OCI-LY1 (cell line): ENCODE measurements around the gene AMPH.

ENCODE experiments used
- H2AFZ ChIP-seq: fragments of 200-600 bp; sonication (generic), shearing (Covaris generic); 2 replicates; pipeline ENCODE4 v1.6.0; 2014; ENCODE audit warnings: antibody characterized with exemption, mild to moderate bottlenecking, low read length
- H3F3A ChIP-seq: fragments of 200-600 bp; sonication (generic), shearing (Covaris generic); 2 replicates; pipeline ENCODE4 v1.6.0; 2014; ENCODE audit warnings: mild to moderate bottlenecking, antibody characterized with exemption, low read length, moderate library complexity; ENCODE audit not compliant: insufficient read depth
- H3K27ac ChIP-seq: fragments of 200-600 bp; sonication (generic); 2 replicates; pipeline ENCODE4 v1.5.1; 2014; ENCODE audit warnings: low read length, mixed run types, mild to moderate bottlenecking, low read depth; ENCODE audit not compliant: poor library complexity, severe bottlenecking
- H3K27me3 ChIP-seq: fragments of 200-600 bp; sonication (generic); 2 replicates; pipeline ENCODE4 v1.6.0; 2014; ENCODE audit warnings: antibody characterized with exemption, mild to moderate bottlenecking, low read length, moderate library complexity; ENCODE audit not compliant: insufficient read depth
- H3K36me3 ChIP-seq: fragments of 200-600 bp; sonication (generic); 2 replicates; pipeline ENCODE4 v1.6.1; 2014; ENCODE audit warnings: mild to moderate bottlenecking, antibody characterized with exemption, low read length, moderate library complexity, mixed read lengths; ENCODE audit not compliant: insufficient read depth
- H3K4me1 ChIP-seq: fragments of 200-600 bp; sonication (generic); 2 replicates; pipeline ENCODE4 v1.5.1; 2014; ENCODE audit warnings: mild to moderate bottlenecking, low read length, moderate library complexity; ENCODE audit not compliant: insufficient read depth, severe bottlenecking
- H3K4me2 ChIP-seq: fragments of 200-600 bp; sonication (generic), shearing (Covaris generic); 2 replicates; pipeline ENCODE4 v1.6.1; 2014; ENCODE audit warnings: low read length
- H3K4me3 ChIP-seq: fragments of 200-600 bp; sonication (generic); 2 replicates; pipeline ENCODE4 v1.5.1; 2014; ENCODE audit warnings: low read length, low read depth, mild to moderate bottlenecking, mixed read lengths; ENCODE audit not compliant: poor library complexity, severe bottlenecking
- H3K79me2 ChIP-seq: fragments of 200-600 bp; shearing (Covaris generic); 2 replicates; pipeline ENCODE4 v1.6.1; 2016; ENCODE audit warnings: mixed run types, low read length, mixed read lengths; ENCODE audit not compliant: insufficient read depth
- H3K9ac ChIP-seq: fragments of 200-600 bp; sonication (generic), shearing (Covaris generic); 2 replicates; pipeline ENCODE4 v1.6.1; 2014; ENCODE audit warnings: mild to moderate bottlenecking, low read length, mixed read lengths
- H3K9me2 ChIP-seq: fragments of 200-600 bp; sonication (generic), shearing (Covaris generic); 2 replicates; pipeline ENCODE4 v1.6.1; 2014; ENCODE audit warnings: low read depth, mild to moderate bottlenecking, low read length, mixed read lengths
- H3K9me3 ChIP-seq: fragments of 200-600 bp; shearing (Covaris generic); 2 replicates; pipeline ENCODE4 v1.6.1; 2014; ENCODE audit warnings: low read length, mixed read lengths
- H4K20me1 ChIP-seq: fragments of 200-600 bp; sonication (generic), shearing (Covaris generic); 2 replicates; pipeline ENCODE4 v1.6.0; 2016; ENCODE audit warnings: mild to moderate bottlenecking, low read length; ENCODE audit not compliant: insufficient read depth
- EZH2 ChIP-seq: fragments of 200-600 bp; sonication (generic), shearing (Covaris generic); IDR thresholded peaks from 2 replicates; pipeline ENCODE4 v1.8.0; 2017; ENCODE audit warnings: borderline replicate concordance, mixed run types, mild to moderate bottlenecking, antibody characterized with exemption, low read length, moderate library complexity, mixed read lengths
- TF ChIP-seq, protein P1 (sequence below): fragments of 200-600 bp; sonication (generic), shearing (Covaris generic); IDR thresholded peaks from 2 replicates; pipeline ENCODE4 v1.5.1; 2017; ENCODE audit warnings: mild to moderate bottlenecking, antibody characterized with exemption, low read length, moderate library complexity, mixed read lengths

Gene AMPH

DNA sequence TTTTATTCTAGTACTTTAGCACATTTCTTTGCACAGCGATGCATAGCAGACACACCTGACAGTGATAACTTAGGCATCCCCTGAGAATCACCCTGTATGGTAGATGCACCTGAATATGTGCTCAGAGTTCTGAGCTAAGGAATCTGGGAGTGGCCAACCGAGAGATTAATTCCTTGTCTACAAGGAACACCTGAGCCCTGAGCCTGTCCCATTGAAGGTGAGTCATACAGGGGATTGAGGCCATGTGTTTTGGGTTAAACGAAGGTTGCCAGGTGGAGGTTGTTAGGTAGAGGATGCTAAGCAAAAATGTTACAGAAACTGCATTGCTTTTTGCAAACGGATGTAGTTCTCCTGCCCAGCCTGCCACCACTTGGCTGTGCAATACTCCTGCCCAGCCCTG lies 128.9 kb downstream of the AMPH start:
- Histone ChIP-seq H3F3A (no peaks in the 10 kb centered on the region), H3K9me2 (no peaks in the 10 kb centered on the region), H3K4me3 (no peak overlapping the region), H3K27ac (no peak overlapping the region), H3K4me1 (no peaks in the 10 kb centered on the region), H2AFZ (no peak overlapping the region), H3K27me3 (no peaks in the 10 kb centered on the region), H3K9ac (no peak overlapping the region), H3K9me3 (no peaks in the 10 kb centered on the region), H3K79me2 (no peaks in the 10 kb centered on the region), H3K36me3 (no peaks in the 10 kb centered on the region), H4K20me1 (no peaks in the 10 kb centered on the region), H3K4me2 (no peak overlapping the region)
- TF ChIP-seq EZH2 = no peak
- TF ChIP-seq, protein P1, sequence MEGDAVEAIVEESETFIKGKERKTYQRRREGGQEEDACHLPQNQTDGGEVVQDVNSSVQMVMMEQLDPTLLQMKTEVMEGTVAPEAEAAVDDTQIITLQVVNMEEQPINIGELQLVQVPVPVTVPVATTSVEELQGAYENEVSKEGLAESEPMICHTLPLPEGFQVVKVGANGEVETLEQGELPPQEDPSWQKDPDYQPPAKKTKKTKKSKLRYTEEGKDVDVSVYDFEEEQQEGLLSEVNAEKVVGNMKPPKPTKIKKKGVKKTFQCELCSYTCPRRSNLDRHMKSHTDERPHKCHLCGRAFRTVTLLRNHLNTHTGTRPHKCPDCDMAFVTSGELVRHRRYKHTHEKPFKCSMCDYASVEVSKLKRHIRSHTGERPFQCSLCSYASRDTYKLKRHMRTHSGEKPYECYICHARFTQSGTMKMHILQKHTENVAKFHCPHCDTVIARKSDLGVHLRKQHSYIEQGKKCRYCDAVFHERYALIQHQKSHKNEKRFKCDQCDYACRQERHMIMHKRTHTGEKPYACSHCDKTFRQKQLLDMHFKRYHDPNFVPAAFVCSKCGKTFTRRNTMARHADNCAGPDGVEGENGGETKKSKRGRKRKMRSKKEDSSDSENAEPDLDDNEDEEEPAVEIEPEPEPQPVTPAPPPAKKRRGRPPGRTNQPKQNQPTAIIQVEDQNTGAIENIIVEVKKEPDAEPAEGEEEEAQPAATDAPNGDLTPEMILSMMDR = no peak

DNA sequence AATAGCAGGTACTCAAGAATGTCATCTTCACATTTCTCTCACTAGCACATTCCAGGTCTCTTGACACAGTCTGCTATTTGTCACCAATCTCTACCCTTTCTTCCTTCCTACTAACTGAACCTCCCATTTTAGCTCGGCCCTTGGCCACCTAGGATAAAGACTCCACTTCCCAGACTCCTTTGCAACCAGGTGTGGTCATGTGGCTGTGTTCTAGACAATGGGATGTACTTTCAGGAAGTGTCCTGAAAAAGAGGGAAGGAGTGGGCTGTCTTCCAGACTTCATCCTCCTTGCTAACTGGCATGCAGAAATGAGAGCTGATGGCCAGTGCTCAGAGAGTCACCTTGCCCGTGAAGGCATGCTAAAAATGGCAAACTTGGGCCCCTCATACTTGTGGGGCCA lies 139.2 kb downstream of the AMPH start:
- H3K9ac ChIP-seq = no peak overlapping the region
- H2AFZ ChIP-seq = no peak overlapping the region
- no peaks in the 10 kb centered on the region for H3F3A ChIP-seq
- H3K27me3 ChIP-seq = no peaks in the 10 kb centered on the region; the same call in 1 of the 2 replicates
- no peaks in the 10 kb centered on the region for H3K4me1 ChIP-seq
- TF ChIP-seq EZH2 = no peak
- no peaks in the 10 kb centered on the region for H3K79me2 ChIP-seq
- H3K4me2 ChIP-seq = no peak overlapping the region
- H3K27ac ChIP-seq = no peak overlapping the region
- H4K20me1 ChIP-seq = no peaks in the 10 kb centered on the region
- no peaks in the 10 kb centered on the region for H3K9me2 ChIP-seq
- no peak overlapping the region for H3K4me3 ChIP-seq
- no peaks in the 10 kb centered on the region for H3K9me3 ChIP-seq
- H3K36me3 ChIP-seq = no peaks in the 10 kb centered on the region

DNA sequence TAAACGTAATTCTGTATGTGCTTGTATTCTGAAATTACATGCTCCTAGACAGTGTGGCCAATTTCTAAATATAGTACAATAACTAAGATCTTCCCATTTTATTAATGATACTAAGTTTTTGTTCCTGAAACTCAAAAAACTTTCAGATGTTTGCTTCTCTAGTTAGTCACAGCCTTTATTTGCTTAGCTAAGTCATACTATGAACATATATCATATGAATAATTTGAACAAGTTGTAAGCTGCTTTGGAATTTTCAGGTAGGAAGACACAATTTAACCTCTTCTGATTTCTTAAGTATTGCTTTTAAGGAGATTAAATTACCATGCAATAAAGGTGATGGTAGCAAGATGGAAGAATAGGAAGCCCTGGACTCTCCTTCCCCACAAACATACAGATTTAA lies 148.7 kb downstream of the AMPH start:
- H2AFZ ChIP-seq = no peak overlapping the region
- no peak overlapping the region for H3K9ac ChIP-seq
- no peaks in the 10 kb centered on the region for H3K27me3 ChIP-seq
- H3F3A ChIP-seq = no peaks in the 10 kb centered on the region
- no peaks in the 10 kb centered on the region for H3K9me2 ChIP-seq
- no peak overlapping the region for H3K27ac ChIP-seq
- no peaks in the 10 kb centered on the region for H3K79me2 ChIP-seq
- H3K4me3 ChIP-seq = no peak overlapping the region
- H3K36me3 ChIP-seq = no peaks in the 10 kb centered on the region
- H3K9me3 ChIP-seq = no peaks in the 10 kb centered on the region
- H3K4me1 ChIP-seq = no peaks in the 10 kb centered on the region
- no peaks in the 10 kb centered on the region; the same call in 1 of the 2 replicates for H4K20me1 ChIP-seq
- H3K4me2 ChIP-seq = no peak overlapping the region
- TF ChIP-seq, protein P1 = no peak
- TF ChIP-seq EZH2 = no peak

DNA sequence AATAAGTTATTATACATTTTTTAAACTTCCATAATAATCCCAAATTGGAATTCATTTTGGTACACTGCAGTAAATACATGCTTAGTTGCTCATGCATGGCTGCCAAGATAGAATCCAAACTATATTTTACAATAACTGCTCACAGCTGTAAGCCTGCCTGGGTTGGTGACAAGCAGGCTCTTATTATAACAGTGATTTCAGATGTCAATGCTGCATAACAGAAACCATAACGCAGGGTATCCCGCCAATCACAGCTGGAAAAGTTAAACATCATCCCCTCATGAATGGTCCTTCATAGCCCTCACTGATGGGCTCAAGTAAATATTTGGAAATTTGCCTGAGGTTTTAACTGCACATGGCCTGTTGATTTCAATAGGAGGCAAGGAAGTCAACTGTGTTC lies 149.8 kb downstream of the AMPH start:
- Histone ChIP-seq H3K4me3 (no peak overlapping the region), H4K20me1 (no peaks in the 10 kb centered on the region; the same call in 1 of the 2 replicates), H3K79me2 (no peaks in the 10 kb centered on the region), H3K9ac (no peak overlapping the region), H3K27ac (no peak overlapping the region), H3K27me3 (no peaks in the 10 kb centered on the region), H3F3A (no peaks in the 10 kb centered on the region), H3K4me2 (no peak overlapping the region), H3K9me3 (no peaks in the 10 kb centered on the region), H2AFZ (no peak overlapping the region), H3K9me2 (no peaks in the 10 kb centered on the region), H3K4me1 (no peaks in the 10 kb centered on the region), H3K36me3 (no peaks in the 10 kb centered on the region)
- TF ChIP-seq EZH2 = no peak
- TF ChIP-seq, protein P1 = no peak
